Body of pancreas (tissue), 4 donors: ENCODE results near the gene GMPPA. TPM values are rescaled to one million over a fixed set of nuclear protein-coding genes. Genes with fewer than 3 reads are reported as not detected.

Experiments
- ATAC-seq: fragments of 150-250 bp; one replicate; pipeline ENCODE4 v1.9.1; 2016
- DNase-seq, 4 donors: peaks; one replicate each; pipeline ENCODE4 v3.0.0-alpha.2; 2019
- H3K27ac ChIP-seq, 4 donors: fragments of 200-600 bp; sonication (generic); 1 replicate in 3 of 4; 2 replicates in 1 of 4; pipeline versions ENCODE4 v1.5.1 to v1.6.1; 2016 to 2019; ENCODE audit warnings: mild to moderate bottlenecking in 1 of 4, mixed read lengths in 1 of 4, moderate library complexity in 1 of 4
- H3K27me3 ChIP-seq, 2 donors: fragments of 200-600 bp; sonication (generic); one replicate each; pipeline ENCODE4 v1.6.0; 2016; ENCODE audit warnings: mild to moderate bottlenecking in 1 of 2
- H3K36me3 ChIP-seq, 2 donors: fragments of 200-600 bp; sonication (generic); replicated peaks in 1 of 2; 2 replicates each; pipeline ENCODE4 v1.5.1; 2016; ENCODE audit warnings: low read depth in 2 of 2; ENCODE audit not compliant: insufficient read depth in 1 of 2
- H3K4me1 ChIP-seq: fragments of 200-600 bp; sonication (generic); one replicate; pipeline ENCODE4 v1.6.0; 2016
- H3K4me3 ChIP-seq, 2 donors: fragments of 200-600 bp; sonication (generic); 1 replicate in 1 of 2; 2 replicates in 1 of 2; pipeline ENCODE4 v1.5.1; 2016 to 2019
- H3K9me3 ChIP-seq, 3 donors: fragments of 200-600 bp; sonication (generic); 1 replicate in 2 of 3; 2 replicates in 1 of 3; pipeline ENCODE4 v1.5.1; 2016
- CTCF ChIP-seq, 7 experiments: fragments of 450-650 bp in 4 of 7; fragments of 200-600 bp in 3 of 7; sonication (generic) in 3 of 7; IDR thresholded peaks; one replicate each; pipeline ENCODE4 v1.5.1; 2016 to 2019; ENCODE audit warnings: antibody characterized with exemption in 7 of 7
- POLR2A ChIP-seq, 3 donors: fragments of 450-650 bp; IDR thresholded peaks; one replicate each; pipeline ENCODE4 v1.6.1; 2016; ENCODE audit warnings: antibody characterized with exemption in 3 of 3, mild to moderate bottlenecking in 2 of 3
- WGBS, 2 donors: methylation state at CpG; one replicate each; pipeline ENCODE4 v1.1.5; 2017; 5-methylcytosine and 5-hydroxymethylcytosine counted together
- intact Hi-C: fragments of 100-400 bp; cut with DNase I; formaldehyde crosslinking; loops from one replicate; pipeline ENCODE4 v1.15.1; 2023
- total RNA-seq, 2 donors: library from RNA; depleted of rRNA; stranded (reverse); fragments of >200 nt; gene quantifications; one replicate each; pipeline ENCODE4 v1.1.0, GENCODE V29; 2016

Gene GMPPA
- total RNA-seq, 2 donors from 2014 or later, result 40.5 to 57.4 TPM

DNA sequence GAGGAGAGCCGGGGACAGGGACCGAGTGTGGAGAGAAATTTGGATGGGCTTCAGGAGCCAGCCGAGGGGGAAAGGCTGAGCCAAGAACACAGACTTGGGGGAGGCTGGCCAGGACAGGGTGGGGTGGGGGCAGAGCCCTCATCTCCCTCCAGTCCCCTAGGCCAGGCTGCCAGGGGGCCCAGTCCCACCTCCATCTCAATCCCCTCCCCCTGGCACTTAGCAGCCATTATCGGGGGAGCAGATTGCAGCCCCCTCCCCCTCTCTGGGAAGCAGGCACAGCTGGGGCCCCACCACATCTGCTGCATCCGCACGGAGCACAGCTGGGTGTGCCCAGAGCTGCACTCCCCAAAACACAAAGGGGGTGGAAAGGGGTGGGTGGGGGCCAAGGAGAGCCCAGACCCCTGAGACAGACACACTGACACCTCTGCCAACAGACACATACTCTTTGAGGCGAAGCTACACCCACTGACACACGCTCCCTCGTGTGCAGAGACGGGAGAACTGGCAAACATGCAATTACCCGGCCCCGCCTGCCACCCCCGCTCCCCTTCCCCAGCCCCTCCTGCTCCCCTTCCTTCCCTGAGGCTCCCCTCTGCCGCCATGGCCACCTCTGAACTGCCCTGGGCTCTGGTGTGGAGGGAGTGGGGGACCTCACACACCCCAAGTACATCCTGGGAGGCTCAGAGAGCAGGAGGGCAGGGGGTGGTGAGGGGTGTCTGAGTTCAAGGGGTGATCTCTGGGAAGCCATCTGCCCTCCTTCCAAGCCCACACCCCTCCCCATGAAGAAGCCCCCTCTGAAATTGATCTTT is 10.5 kb downstream of the GMPPA start:
- Histone ChIP-seq H3K36me3 (peaks cover 0 to 11% of the 10 kb centered on the region in 2 donors), H3K4me1 (peaks cover 25% of the 10 kb centered on the region), H3K27me3 (peaks cover 0 to 16% of the 10 kb centered on the region in 2 donors), H3K4me3 (no peak overlapping the region), H3K9me3 (no peaks in the 10 kb centered on the region), H3K27ac (no peak overlapping the region)
- WGBS, 2 donors, result 9 to 14% methylated on average over 9 to 14 of the region's 14 CpGs
- intact Hi-C loops, result no loop called here
- ATAC-seq, result peak; percentile 25
- no peak for TF ChIP-seq CTCF (IDR thresholded peaks at IDR 0.05)
- no peak for TF ChIP-seq POLR2A (IDR thresholded peaks at IDR 0.05)
- no peak for DNase-seq

GRCh38 chr2:219509780-219510511 is 11.3 kb downstream of the GMPPA start:
- Histone ChIP-seq H3K27ac (no peak overlapping the region), H3K36me3 (peaks cover 0 to 7% of the 10 kb centered on the region in 2 donors), H3K4me3 (no peak overlapping the region), H3K4me1 (peaks cover 26% of the 10 kb centered on the region), H3K27me3 (peaks cover 0 to 16% of the 10 kb centered on the region in 2 donors), H3K9me3 (no peaks in the 10 kb centered on the region)
- TF ChIP-seq POLR2A (IDR thresholded peaks at IDR 0.05) (no peak), CTCF (IDR thresholded peaks at IDR 0.05) (peak; percentile 49 to 67 (median 60))
- intact Hi-C loops, result no loop called here
- WGBS, 2 donors, result 1 to 3% methylated on average over 19 to 26 of the region's 26 CpGs
- DNase-seq (peak; percentile 64 to 76 (median 68)), ATAC-seq (peak; percentile 83)

- DNase-seq, result no peak
- 27% methylated on average over 21 to 22 of the region's 22 CpGs for WGBS, 2 donors
These were observed 11.9 kb downstream of the GMPPA start for GRCh38 chr2:219510512-219511135.

More at GRCh38 chr2:219510512-219511135, 11.9 kb downstream of the GMPPA start:
- no peak overlapping the region for H3K4me3 ChIP-seq
- H3K9me3 ChIP-seq, result no peaks in the 10 kb centered on the region
- intact Hi-C loops, result no loop called here
- H3K4me1 ChIP-seq, result peaks cover 26% of the 10 kb centered on the region
- no peak overlapping the region for H3K27ac ChIP-seq
- no peak for TF ChIP-seq POLR2A (IDR thresholded peaks at IDR 0.05)
- TF ChIP-seq CTCF (IDR thresholded peaks at IDR 0.05), result no peak
- peaks cover 0 to 16% of the 10 kb centered on the region in 2 donors for H3K27me3 ChIP-seq
- ATAC-seq, result no peak
- peaks cover 0 to 7% of the 10 kb centered on the region in 2 donors for H3K36me3 ChIP-seq
